ENCODE data around the gene MLX.

MLX gene

GRCh38 chr17:42565523-42566214 lies 1.2 kb upstream of the MLX start:
- Histone ChIP-seq H3K27me3 (no peaks in the 10 kb centered on the region), H3K27ac (peak overlapping the region in 9 of 11 experiments; percentile 80 to 90 (median 87); a peak in 12 of 22 replicates), H3K36me3 (peaks cover 55 to 62% (median 59%) of the 10 kb centered on the region in 11 experiments), H3K9me3 (replicated peaks in 1 of 11) (no peaks in the 10 kb centered on the region), H4K20me1 (peaks cover 0 to 24% (median 16%) of the 10 kb centered on the region in 11 experiments; a peak in 13 of 22 replicates), H3K4me3 (peak overlapping the region in 3 of 10 experiments; percentile 86 to 90 (median 89); a peak in 4 of 20 replicates), H3K4me2 (peak overlapping the region; percentile 86 to 98 (median 95); a peak in 21 of 22 replicates), H3K9ac (peak overlapping the region; percentile 85 to 98 (median 93); a peak in 18 of 22 replicates), H3K4me1 (peaks cover 34 to 78% (median 65%) of the 10 kb centered on the region in 10 experiments)
- TF ChIP-seq Cebpa-rat (IDR thresholded peaks at IDR 0.05) = no peak

- no peaks in the 10 kb centered on the region for H3K9me3 ChIP-seq (replicated peaks in 1 of 11)
- H3K4me2 ChIP-seq = peak overlapping the region; percentile 86 to 98 (median 95)
- H3K9ac ChIP-seq = peak overlapping the region; percentile 85 to 98 (median 90)
- peaks cover 0 to 31% (median 20%) of the 10 kb centered on the region in 11 experiments; a peak in 13 of 22 replicates for H4K20me1 ChIP-seq
- H3K4me1 ChIP-seq = peaks cover 34 to 81% (median 63%) of the 10 kb centered on the region in 10 experiments
- H3K4me3 ChIP-seq = peak overlapping the region; percentile 78 to 97 (median 90)
- H3K36me3 ChIP-seq = peaks cover 61 to 69% (median 65%) of the 10 kb centered on the region in 11 experiments
- H3K27ac ChIP-seq = peak overlapping the region; percentile 79 to 90 (median 86); a peak in 21 of 22 replicates
- no peaks in the 10 kb centered on the region for H3K27me3 ChIP-seq
- no peak for TF ChIP-seq Cebpa-rat (IDR thresholded peaks at IDR 0.05)
Observed at GRCh38 chr17:42566215-42566882, 551 bp upstream of the MLX start.

GRCh38 chr17:42568341-42569111 lies 1.6 kb downstream of the MLX start:
- Histone ChIP-seq H4K20me1 (peaks cover 0 to 53% (median 41%) of the 10 kb centered on the region in 11 experiments; a peak in 18 of 22 replicates), H3K9ac (peak overlapping the region in 9 of 11 experiments; percentile 19 to 96 (median 89); a peak in 17 of 22 replicates), H3K27me3 (no peaks in the 10 kb centered on the region), H3K9me3 (replicated peaks in 1 of 11) (no peaks in the 10 kb centered on the region), H3K27ac (peak overlapping the region in 6 of 11 experiments; percentile 5 to 90 (median 86); a peak in 12 of 22 replicates), H3K4me3 (peak overlapping the region in 8 of 10 experiments; percentile 16 to 97 (median 86); a peak in 14 of 20 replicates), H3K36me3 (peaks cover 83 to 85% (median 84%) of the 10 kb centered on the region in 11 experiments), H3K4me2 (peak overlapping the region; percentile 86 to 98 (median 96)), H3K4me1 (peaks cover 24 to 89% (median 49%) of the 10 kb centered on the region in 10 experiments)
- no peak for TF ChIP-seq Cebpa-rat (IDR thresholded peaks at IDR 0.05)

- Histone ChIP-seq H3K9ac (peak overlapping the region in 9 of 11 experiments; percentile 0 to 51 (median 28); a peak in 15 of 22 replicates), H3K4me2 (0 out of 22 replicates have a peak overlapping the region, but pooled peaks of 1 of the 11 experiments have one; percentile 17), H3K27ac (no peak overlapping the region), H3K9me3 (replicated peaks in 1 of 11) (no peaks in the 10 kb centered on the region), H4K20me1 (peaks cover 0 to 79% (median 54%) of the 10 kb centered on the region in 11 experiments; a peak in 19 of 22 replicates), H3K27me3 (no peaks in the 10 kb centered on the region), H3K36me3 (peaks cover 72 to 85% (median 81%) of the 10 kb centered on the region in 11 experiments), H3K4me3 (no peak overlapping the region), H3K4me1 (peaks cover 19 to 89% (median 43%) of the 10 kb centered on the region in 10 experiments)
- no peak for TF ChIP-seq Cebpa-rat (IDR thresholded peaks at IDR 0.05)
Observed at GRCh38 chr17:42571435-42572225, 4.7 kb downstream of the MLX start.

- peaks cover 0 to 86% (median 54%) of the 10 kb centered on the region in 11 experiments; a peak in 19 of 22 replicates for H4K20me1 ChIP-seq
- 0 out of 22 replicates have a peak, but pooled peaks of 1 of the 11 experiments have one; percentile 38 for TF ChIP-seq Cebpa-rat (IDR thresholded peaks at IDR 0.05)
- peaks cover 16 to 94% (median 46%) of the 10 kb centered on the region in 10 experiments for H3K4me1 ChIP-seq
- H3K4me2 ChIP-seq = peak overlapping the region in 2 of 11 experiments; percentile 7 to 46; a peak in 5 of 22 replicates
- no peaks in the 10 kb centered on the region for H3K27me3 ChIP-seq
- H3K9ac ChIP-seq = peak overlapping the region in 10 of 11 experiments; percentile 20 to 57 (median 32); a peak in 11 of 22 replicates
- peaks cover 72 to 86% (median 81%) of the 10 kb centered on the region in 11 experiments for H3K36me3 ChIP-seq
- no peaks in the 10 kb centered on the region for H3K9me3 ChIP-seq (replicated peaks in 1 of 11)
- H3K4me3 ChIP-seq = no peak overlapping the region
- H3K27ac ChIP-seq = no peak overlapping the region
Observed at GRCh38 chr17:42573095-42573494, 6.2 kb downstream of the MLX start.

- TF ChIP-seq Cebpa-rat (IDR thresholded peaks at IDR 0.05) = no peak
- peak overlapping the region in 6 of 11 experiments; percentile 1 to 34 (median 23); a peak in 2 of 22 replicates for H3K9ac ChIP-seq
- H3K36me3 ChIP-seq = peaks cover 59 to 75% (median 69%) of the 10 kb centered on the region in 11 experiments
- H3K27ac ChIP-seq = no peak overlapping the region
- peak overlapping the region in 2 of 11 experiments; percentile 94 to 96; a peak in 1 of 22 replicates for H3K4me2 ChIP-seq
- H4K20me1 ChIP-seq = peaks cover 0 to 74% (median 44%) of the 10 kb centered on the region in 11 experiments; a peak in 19 of 22 replicates
- peaks cover 26 to 94% (median 45%) of the 10 kb centered on the region in 10 experiments for H3K4me1 ChIP-seq
- no peak overlapping the region for H3K4me3 ChIP-seq
- no peaks in the 10 kb centered on the region for H3K27me3 ChIP-seq
- no peaks in the 10 kb centered on the region for H3K9me3 ChIP-seq (replicated peaks in 1 of 11)
Observed at GRCh38 chr17:42574463-42574862, 7.6 kb downstream of the MLX start.

GRCh38 chr17:42577140-42577531 lies 10.2 kb downstream of the MLX start:
- Histone ChIP-seq H3K4me1 (peaks cover 28 to 78% (median 49%) of the 10 kb centered on the region in 10 experiments), H3K9ac (peak overlapping the region; percentile 84 to 95 (median 90)), H3K9me3 (replicated peaks in 1 of 11) (no peaks in the 10 kb centered on the region), H3K27ac (peak overlapping the region in 10 of 11 experiments; percentile 35 to 97 (median 94); a peak in 21 of 22 replicates), H3K4me3 (peak overlapping the region; percentile 56 to 85 (median 75)), H3K36me3 (peaks cover 58 to 75% (median 69%) of the 10 kb centered on the region in 11 experiments), H3K27me3 (no peaks in the 10 kb centered on the region), H4K20me1 (peaks cover 0 to 47% (median 25%) of the 10 kb centered on the region in 11 experiments; a peak in 18 of 22 replicates), H3K4me2 (peak overlapping the region; percentile 85 to 98 (median 94))
- no peak for TF ChIP-seq Cebpa-rat (IDR thresholded peaks at IDR 0.05)
